Thyroid gland (tissue), 4 donors: ENCODE data around the gene DNMT1.

Experiments used
- POLR2A ChIP-seq, 2 donors: fragments of 450-650 bp; IDR thresholded peaks; one replicate each; pipeline ENCODE4 v1.6.1; 2017; ENCODE audit warnings: antibody characterized with exemption in 2 of 2, mild to moderate bottlenecking in 2 of 2, moderate library complexity in 1 of 2
- TF ChIP-seq, protein P1 (sequence below), 6 experiments: fragments of 200-600 bp in 3 of 6; fragments of 450-650 bp in 3 of 6; sonication (generic) in 3 of 6; IDR thresholded peaks; one replicate each; pipeline ENCODE4 v1.5.1; 2016 to 2019; ENCODE audit warnings: antibody characterized with exemption in 6 of 6, mild to moderate bottlenecking in 2 of 6, inconsistent platforms in 1 of 6, moderate library complexity in 1 of 6

DNA sequence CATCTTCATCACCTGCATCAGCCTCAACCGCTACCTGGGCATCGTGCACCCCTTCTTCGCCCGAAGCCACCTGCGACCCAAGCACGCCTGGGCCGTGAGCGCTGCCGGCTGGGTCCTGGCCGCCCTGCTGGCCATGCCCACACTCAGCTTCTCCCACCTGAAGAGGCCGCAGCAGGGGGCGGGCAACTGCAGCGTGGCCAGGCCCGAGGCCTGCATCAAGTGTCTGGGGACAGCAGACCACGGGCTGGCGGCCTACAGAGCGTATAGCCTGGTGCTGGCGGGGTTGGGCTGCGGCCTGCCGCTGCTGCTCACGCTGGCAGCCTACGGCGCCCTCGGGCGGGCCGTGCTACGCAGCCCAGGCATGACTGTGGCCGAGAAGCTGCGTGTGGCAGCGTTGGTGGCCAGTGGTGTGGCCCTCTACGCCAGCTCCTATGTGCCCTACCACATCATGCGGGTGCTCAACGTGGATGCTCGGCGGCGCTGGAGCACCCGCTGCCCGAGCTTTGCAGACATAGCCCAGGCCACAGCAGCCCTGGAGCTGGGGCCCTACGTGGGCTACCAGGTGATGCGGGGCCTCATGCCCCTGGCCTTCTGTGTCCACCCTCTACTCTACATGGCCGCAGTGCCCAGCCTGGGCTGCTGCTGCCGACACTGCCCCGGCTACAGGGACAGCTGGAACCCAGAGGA, 80.6 kb downstream of the DNMT1 start:
- TF ChIP-seq, protein P1, sequence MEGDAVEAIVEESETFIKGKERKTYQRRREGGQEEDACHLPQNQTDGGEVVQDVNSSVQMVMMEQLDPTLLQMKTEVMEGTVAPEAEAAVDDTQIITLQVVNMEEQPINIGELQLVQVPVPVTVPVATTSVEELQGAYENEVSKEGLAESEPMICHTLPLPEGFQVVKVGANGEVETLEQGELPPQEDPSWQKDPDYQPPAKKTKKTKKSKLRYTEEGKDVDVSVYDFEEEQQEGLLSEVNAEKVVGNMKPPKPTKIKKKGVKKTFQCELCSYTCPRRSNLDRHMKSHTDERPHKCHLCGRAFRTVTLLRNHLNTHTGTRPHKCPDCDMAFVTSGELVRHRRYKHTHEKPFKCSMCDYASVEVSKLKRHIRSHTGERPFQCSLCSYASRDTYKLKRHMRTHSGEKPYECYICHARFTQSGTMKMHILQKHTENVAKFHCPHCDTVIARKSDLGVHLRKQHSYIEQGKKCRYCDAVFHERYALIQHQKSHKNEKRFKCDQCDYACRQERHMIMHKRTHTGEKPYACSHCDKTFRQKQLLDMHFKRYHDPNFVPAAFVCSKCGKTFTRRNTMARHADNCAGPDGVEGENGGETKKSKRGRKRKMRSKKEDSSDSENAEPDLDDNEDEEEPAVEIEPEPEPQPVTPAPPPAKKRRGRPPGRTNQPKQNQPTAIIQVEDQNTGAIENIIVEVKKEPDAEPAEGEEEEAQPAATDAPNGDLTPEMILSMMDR (IDR thresholded peaks at IDR 0.05) = no peak
- TF ChIP-seq POLR2A (IDR thresholded peaks at IDR 0.05) = no peak
